Vagina (tissue), 2 donors: ENCODE measurements around the gene COPA. TPM values are rescaled to one million over a fixed set of nuclear protein-coding genes. Genes with fewer than 3 reads are reported as not detected.

ENCODE experiments used
- DNase-seq, 2 donors: peaks; one replicate each; pipeline ENCODE4 v3.0.0-alpha.2; 2017; ENCODE audit errors: extremely low spot score in 2 of 2
- H3K27ac ChIP-seq: fragments of 200-600 bp; sonication (generic); one replicate; pipeline ENCODE4 v1.5.1; 2019
- H3K27me3 ChIP-seq: fragments of 200-600 bp; sonication (generic); one replicate; pipeline ENCODE4 v1.5.1; 2019
- H3K36me3 ChIP-seq, 2 donors: fragments of 200-600 bp; sonication (generic); one replicate each; pipeline ENCODE4 v1.5.1; 2017 to 2019
- H3K4me1 ChIP-seq: fragments of 200-600 bp; sonication (generic); one replicate; pipeline ENCODE4 v1.5.1; 2019
- H3K4me3 ChIP-seq, 2 donors: fragments of 200-600 bp; sonication (generic); 1 replicate in 1 of 2; 2 replicates in 1 of 2; pipeline ENCODE4 v1.5.1; 2016 to 2019
- H3K9me3 ChIP-seq: fragments of 200-600 bp; sonication (generic); one replicate; pipeline ENCODE4 v1.5.1; 2019
- POLR2A ChIP-seq, 2 donors: fragments of 450-650 bp; IDR thresholded peaks; one replicate each; pipeline ENCODE4 v1.6.1; 2017; ENCODE audit warnings: antibody characterized with exemption in 2 of 2, mild to moderate bottlenecking in 2 of 2, moderate library complexity in 2 of 2
- POLR2AphosphoS5 ChIP-seq, 2 donors: sonication (generic); formaldehyde crosslinking; IDR thresholded peaks; one replicate each; pipeline ENCODE4 v1.9.0; 2017; ENCODE audit warnings: antibody characterized with exemption in 2 of 2, mild to moderate bottlenecking in 2 of 2, low read depth in 1 of 2; ENCODE audit not compliant: insufficient read depth in 1 of 2
- intact Hi-C: fragments of 100-400 bp; cut with DNase I; formaldehyde crosslinking; loops from one replicate; pipeline ENCODE4 v1.15.1; 2023
- total RNA-seq: library from RNA; depleted of rRNA; stranded (reverse); fragments of >200 nt; gene quantifications from one replicate; pipeline ENCODE4 v1.2.3, GENCODE V29; 2016
- TF ChIP-seq, protein P1 (sequence below), 3 experiments: fragments of 450-650 bp in 2 of 3; fragments of 200-600 bp in 1 of 3; sonication (generic) in 1 of 3; IDR thresholded peaks; one replicate each; pipeline ENCODE4 v1.5.1; 2017 to 2019; ENCODE audit warnings: antibody characterized with exemption in 3 of 3, mild to moderate bottlenecking in 2 of 3, moderate library complexity in 2 of 3

COPA gene
- total RNA-seq, 1 donor from 2014 or later = 106 TPM

DNA sequence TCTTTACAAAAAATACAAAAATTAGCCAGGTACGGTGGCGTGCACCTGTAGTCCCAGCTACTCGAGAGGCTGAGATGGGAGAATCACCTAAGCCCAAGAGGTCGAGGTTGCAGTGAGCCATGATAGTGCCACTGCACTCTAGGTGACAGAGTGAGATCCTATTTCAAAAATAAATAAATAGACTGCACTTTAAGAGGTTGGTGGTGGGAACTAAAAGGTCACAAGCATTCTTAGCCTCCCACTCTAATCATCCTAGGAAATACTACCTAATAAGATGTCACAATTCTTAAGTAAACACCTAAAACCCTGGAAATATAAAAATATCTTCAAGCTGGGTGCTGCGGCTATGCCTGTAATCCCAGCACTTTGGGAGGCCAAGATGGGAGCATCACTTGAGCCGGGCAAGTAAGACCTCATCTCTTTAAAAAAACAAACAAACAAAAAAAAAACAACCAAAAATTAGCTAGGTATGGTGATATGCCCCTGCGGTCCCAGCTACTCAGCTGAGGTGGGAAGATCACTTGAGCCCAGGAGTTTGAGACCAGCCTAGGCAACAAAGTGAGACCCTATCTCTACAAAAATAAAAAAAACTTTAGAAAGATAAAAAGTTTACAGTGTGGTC lies 84.8 kb downstream of the COPA start:
- H3K4me3 ChIP-seq = no peak overlapping the region
- intact Hi-C loops = loop anchor here (10.0 kb wide), 1 partner anchor 53 kb away; the partner anchor contains the start of gene PEA15
- no peak overlapping the region for H3K27ac ChIP-seq
- H3K36me3 ChIP-seq = no peaks in the 10 kb centered on the region
- no peak for TF ChIP-seq POLR2A (IDR thresholded peaks at IDR 0.05)
- TF ChIP-seq, protein P1, sequence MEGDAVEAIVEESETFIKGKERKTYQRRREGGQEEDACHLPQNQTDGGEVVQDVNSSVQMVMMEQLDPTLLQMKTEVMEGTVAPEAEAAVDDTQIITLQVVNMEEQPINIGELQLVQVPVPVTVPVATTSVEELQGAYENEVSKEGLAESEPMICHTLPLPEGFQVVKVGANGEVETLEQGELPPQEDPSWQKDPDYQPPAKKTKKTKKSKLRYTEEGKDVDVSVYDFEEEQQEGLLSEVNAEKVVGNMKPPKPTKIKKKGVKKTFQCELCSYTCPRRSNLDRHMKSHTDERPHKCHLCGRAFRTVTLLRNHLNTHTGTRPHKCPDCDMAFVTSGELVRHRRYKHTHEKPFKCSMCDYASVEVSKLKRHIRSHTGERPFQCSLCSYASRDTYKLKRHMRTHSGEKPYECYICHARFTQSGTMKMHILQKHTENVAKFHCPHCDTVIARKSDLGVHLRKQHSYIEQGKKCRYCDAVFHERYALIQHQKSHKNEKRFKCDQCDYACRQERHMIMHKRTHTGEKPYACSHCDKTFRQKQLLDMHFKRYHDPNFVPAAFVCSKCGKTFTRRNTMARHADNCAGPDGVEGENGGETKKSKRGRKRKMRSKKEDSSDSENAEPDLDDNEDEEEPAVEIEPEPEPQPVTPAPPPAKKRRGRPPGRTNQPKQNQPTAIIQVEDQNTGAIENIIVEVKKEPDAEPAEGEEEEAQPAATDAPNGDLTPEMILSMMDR (IDR thresholded peaks at IDR 0.05) = no peak
- TF ChIP-seq POLR2AphosphoS5 (IDR thresholded peaks at IDR 0.05; ENCODE audit: insufficient read depth in 1 of 2, low read depth in 1 of 2) = no peak
- DNase-seq = no peak
- no peaks in the 10 kb centered on the region for H3K9me3 ChIP-seq
- H3K27me3 ChIP-seq = no peaks in the 10 kb centered on the region
- H3K4me1 ChIP-seq = peaks cover 48% of the 10 kb centered on the region

DNA sequence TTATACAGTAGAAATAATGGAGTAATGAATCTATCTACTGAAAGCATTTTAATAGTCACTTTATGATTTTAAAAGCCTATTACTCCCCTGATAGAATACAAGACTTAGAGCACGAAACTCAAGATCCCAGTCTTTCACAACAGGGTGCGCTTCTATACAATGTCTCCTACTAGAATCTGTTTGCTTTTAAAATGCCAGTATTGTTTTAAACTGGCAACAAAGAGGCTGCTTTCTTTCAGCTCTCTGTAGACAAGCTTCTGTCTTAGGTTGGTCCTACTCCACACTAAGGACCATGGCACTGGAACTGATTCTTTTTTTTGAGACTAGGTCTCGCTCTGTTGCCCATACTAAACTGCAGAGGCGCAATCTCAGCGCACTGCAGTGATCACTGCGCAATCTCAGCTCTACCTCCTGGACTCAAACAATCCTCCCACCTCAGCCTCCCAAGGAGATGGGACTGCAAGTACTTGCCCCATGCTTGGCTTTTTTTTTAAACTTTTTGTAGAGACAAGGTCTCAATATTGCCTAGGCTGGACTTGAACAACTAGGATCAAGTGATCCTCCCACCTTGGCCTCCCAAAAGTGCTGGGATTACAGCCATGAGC lies 85.5 kb downstream of the COPA start:
- TF ChIP-seq, protein P1 (IDR thresholded peaks at IDR 0.05) = no peak
- TF ChIP-seq POLR2A (IDR thresholded peaks at IDR 0.05) (no peak), POLR2AphosphoS5 (IDR thresholded peaks at IDR 0.05; ENCODE audit: insufficient read depth in 1 of 2, low read depth in 1 of 2) (no peak)
- H3K4me1 ChIP-seq = peaks cover 44% of the 10 kb centered on the region
- no peak for DNase-seq
- no peak overlapping the region for H3K4me3 ChIP-seq
- intact Hi-C loops = loop anchor here (10.0 kb wide), 1 partner anchor 53 kb away; the partner anchor contains the start of gene PEA15
- no peaks in the 10 kb centered on the region for H3K27me3 ChIP-seq
- no peaks in the 10 kb centered on the region for H3K36me3 ChIP-seq
- H3K9me3 ChIP-seq = no peaks in the 10 kb centered on the region
- H3K27ac ChIP-seq = no peak overlapping the region

DNA sequence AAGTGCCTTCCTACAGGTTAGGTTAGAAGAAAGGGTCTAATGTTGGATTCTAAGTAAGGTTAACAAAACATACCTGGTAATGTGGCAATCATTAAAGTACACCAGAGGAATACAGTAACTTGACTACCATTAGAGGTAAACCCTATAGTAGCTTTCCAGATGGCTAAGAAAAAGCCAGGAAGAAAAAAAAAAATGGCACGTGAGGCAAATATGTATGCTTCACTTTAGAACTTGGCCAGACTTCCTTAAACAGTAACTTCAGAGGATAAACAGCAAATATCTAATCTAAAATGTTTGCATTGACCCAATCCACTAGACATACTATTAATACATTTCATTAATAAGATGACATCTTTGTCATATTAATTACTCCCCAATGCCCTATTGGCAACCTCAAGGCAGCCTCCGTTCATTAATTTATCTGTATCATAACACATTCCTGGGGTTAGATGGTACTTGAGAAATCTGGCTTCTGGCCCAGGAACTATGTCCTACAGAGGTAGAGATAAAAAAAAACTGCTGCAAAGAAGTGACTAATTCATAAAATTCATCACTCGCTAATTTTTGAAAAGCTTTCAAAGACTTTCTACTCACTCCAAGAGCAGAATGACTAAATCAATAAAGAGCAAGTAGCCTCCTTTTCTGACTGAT lies 86.5 kb downstream of the COPA start:
- Histone ChIP-seq H3K27ac (no peak overlapping the region), H3K36me3 (no peaks in the 10 kb centered on the region), H3K4me3 (no peak overlapping the region), H3K4me1 (peaks cover 51% of the 10 kb centered on the region), H3K27me3 (no peaks in the 10 kb centered on the region), H3K9me3 (no peaks in the 10 kb centered on the region)
- DNase-seq = no peak
- TF ChIP-seq POLR2A (IDR thresholded peaks at IDR 0.05) (no peak), POLR2AphosphoS5 (IDR thresholded peaks at IDR 0.05; ENCODE audit: insufficient read depth in 1 of 2, low read depth in 1 of 2) (no peak)
- TF ChIP-seq, protein P1 (IDR thresholded peaks at IDR 0.05) = no peak
- intact Hi-C loops = loop anchor here (10.0 kb wide), 1 partner anchor 52 kb away; the partner anchor contains the start of gene PEA15

DNA sequence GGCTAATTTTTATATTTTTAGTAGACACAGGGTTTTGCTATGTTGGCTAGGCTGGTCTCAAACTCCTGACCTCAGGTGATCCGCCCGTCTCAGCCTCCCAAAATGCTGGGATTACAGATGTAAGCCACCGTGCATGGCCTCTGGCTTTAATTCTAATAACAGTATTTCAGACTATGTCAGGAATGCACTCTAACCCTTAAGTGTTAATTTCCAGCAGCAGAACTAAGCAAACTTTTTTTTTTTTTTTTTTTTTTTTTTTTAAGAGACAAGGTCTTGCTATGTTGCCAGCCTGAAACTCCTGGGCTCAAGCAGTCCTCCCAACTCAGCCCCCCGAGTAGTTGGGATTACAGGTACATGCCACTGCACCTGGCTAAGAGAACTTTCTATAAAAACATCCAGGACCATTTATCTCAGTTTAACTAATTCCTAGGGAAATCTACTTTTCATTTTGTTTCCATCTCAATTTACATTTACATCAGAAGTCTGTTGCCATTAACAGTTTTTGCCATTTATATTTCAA lies 87.2 kb downstream of the COPA start:
- H3K27ac ChIP-seq = no peak overlapping the region
- H3K27me3 ChIP-seq = no peaks in the 10 kb centered on the region
- TF ChIP-seq, protein P1 (IDR thresholded peaks at IDR 0.05) = no peak
- TF ChIP-seq POLR2A (IDR thresholded peaks at IDR 0.05) (no peak), POLR2AphosphoS5 (IDR thresholded peaks at IDR 0.05; ENCODE audit: insufficient read depth in 1 of 2, low read depth in 1 of 2) (no peak)
- H3K9me3 ChIP-seq = no peaks in the 10 kb centered on the region
- H3K4me3 ChIP-seq = no peak overlapping the region
- H3K4me1 ChIP-seq = peaks cover 51% of the 10 kb centered on the region
- no peak for DNase-seq
- intact Hi-C loops = loop anchor here (10.0 kb wide), 1 partner anchor 51 kb away; the partner anchor contains the start of gene PEA15
- no peaks in the 10 kb centered on the region for H3K36me3 ChIP-seq
